HG03571 (cell line): ENCODE data around the gene CCDC167.
"Not testable (repeated sequence)": the region's sequence is repeated elsewhere in the genome, so short reads cannot be mapped to it uniquely, and the experiment has no call there.

Experiments used
- ATAC-seq: cut with Tn5 transposase; IDR thresholded peaks from one replicate; pipeline ENCODE4 v1.9.1; 2021; ENCODE audit not compliant: unreplicated experiment

CCDC167 gene

DNA sequence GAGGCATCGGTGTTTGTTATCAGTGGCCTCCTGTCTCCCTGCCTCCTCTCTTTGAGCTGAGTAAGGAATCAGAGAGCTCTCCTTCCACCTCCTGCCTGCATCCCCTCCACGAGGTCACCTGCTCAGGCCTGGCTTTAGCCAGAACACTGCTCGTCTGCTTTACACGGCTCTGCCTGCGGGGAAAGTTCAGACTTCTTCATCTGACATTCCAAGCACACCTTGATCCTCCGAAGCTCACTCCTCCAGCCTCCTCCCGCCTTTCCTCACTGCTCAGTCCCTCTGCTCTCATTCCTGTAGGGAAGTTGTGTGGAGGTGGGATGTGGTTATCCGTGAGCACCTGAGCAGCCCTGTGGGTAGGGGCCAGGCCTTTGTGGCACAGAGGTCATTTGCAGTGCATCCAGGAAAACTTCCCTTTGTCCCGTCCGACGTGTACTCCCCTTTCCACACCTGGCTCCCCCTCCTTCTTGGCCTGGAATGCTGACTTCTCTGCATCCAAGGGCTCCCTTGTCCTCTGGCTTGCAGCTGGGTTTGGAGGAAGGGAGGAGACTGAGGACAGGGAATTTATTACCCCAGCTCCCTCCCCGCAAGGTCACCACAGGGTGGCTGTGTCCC, 12.8 kb upstream of the CCDC167 start:
- no peak for ATAC-seq

DNA sequence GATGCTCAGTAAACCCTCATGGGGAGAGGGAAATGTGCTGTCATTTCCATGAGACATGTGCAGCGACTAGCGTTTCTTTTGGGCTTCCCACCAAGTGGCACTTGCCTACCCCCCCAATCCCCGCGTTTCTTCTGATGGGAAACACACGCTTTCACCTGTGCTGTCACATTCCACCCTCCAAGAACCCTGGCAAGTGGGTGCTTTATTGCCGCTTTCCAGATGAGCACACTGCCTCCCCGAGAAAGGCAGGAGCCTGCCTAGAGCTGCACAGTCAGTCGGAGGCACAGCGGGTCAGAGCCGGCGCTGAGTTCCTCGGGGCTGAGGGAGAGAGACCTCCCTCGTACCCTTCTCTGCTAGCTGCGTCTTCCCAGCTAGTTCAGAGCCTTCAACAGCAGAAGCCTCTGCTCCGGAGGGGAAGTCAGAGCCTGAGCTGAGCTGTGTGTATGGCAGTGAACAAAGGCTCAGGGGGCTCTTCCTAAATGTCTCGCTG, 12.3 kb upstream of the CCDC167 start:
- ATAC-seq: no peak

DNA sequence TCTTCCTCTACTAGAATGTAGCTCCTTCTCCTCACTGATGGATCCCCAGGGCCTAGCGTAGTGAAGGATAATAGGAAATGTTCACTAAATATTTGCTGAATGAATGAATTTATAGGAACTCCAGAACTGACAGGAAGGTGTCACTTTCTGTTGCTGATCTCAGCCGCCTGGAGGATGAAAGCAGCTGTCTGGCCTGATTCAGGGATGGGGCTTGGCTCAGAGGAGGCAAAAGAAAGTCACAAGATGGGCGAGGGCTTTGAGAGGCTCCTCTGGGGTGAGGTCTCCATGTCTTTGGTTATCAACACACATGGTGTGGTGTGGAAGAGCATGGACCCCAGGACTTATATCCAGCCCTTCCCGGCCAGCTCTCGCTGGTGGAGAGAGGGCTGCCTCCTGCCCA, 11.5 kb upstream of the CCDC167 start:
- no peak for ATAC-seq

DNA sequence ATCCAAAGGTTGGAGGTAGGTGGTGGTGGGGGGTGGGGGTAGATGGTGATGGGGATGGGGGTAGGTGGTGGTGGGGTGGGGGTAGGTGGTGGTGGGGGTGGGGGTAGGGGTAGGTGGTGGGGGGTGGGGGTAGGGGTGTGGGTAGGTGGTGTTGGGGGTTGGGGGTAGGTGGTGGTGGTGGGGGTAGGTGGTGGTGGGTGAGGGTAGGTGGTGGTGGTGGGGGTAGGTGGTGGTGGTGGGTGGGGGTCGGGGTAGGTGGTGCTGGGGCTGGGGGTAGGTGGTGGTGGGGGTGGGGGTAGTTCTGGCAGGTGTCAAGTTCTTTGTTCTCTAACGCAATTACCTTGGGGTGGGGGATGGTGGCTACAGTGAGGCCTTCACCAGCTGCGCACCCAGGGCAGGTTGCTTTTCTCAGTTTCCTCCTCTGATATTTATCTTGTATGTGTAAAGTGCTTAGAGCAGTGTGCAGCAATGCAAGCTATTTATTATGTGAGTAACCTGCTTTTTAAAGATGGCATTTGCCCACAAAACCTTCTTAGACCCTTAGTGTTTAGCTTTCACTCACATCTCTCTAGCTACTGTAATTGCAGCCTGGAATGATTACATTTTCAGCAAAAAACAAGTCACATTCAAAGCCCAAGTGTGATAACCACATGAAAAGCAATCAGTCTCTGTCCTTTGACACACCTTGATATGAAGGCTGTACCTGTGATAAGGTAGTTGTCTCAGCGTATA, 8.2 kb upstream of the CCDC167 start:
- ATAC-seq: no peak

DNA sequence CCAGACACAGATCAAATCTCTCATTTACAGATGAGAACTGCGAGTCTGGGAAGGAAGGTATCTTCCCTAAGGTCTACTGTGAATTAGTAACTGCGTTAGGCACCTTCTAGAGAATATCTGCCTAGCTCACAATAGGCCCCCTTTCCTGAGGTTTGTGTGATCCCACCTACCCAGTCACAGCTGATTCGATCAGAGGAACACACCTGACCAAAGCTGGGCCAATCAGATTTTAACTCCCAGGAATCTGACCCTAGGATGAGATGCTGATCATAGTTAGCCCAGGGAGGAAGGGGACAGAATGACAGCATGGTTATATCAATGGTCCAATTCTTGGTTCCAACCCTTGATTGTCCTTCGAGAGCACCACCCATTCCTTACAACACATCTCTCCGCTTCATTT, 7.4 kb upstream of the CCDC167 start:
- no peak for ATAC-seq

DNA sequence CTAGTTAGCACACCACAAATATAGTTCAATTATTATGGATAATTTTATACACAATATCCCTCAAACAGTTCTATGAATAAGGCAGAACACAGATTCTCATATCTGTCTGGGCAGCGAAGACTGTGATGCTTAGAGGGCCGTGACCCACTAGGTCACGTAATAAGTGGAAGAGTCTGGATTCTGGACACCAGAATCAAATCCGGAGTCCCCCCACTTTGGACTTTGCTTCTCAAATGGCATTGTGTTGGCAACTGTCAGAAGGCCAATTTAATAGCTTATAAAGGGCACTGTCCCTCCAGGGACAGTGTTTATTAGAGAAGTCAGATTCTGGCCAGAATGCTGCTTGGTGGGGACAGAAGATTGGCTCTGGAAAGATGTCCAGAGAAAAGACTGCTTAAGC, 6.8 kb upstream of the CCDC167 start:
- ATAC-seq: no peak

DNA sequence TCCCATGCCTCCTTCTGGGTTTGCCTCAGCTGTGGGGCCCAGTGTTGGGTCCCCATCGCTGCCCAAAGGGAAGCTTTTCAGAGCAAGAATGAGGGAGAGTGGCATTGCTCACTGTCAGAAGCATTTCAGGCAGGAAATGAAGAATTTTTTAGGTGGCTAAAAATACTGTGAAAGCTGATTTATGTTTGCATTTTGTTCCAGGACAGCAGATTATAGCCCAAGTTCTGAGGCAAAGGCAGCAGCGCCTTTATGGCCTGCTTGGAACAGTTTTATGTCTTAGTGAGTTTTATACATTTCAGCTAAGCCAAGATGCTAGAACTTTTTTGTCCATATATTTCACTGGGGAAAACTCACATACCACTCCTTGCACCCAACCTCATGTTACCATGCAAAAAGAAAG, 4.3 kb upstream of the CCDC167 start:
- ATAC-seq: no peak

DNA sequence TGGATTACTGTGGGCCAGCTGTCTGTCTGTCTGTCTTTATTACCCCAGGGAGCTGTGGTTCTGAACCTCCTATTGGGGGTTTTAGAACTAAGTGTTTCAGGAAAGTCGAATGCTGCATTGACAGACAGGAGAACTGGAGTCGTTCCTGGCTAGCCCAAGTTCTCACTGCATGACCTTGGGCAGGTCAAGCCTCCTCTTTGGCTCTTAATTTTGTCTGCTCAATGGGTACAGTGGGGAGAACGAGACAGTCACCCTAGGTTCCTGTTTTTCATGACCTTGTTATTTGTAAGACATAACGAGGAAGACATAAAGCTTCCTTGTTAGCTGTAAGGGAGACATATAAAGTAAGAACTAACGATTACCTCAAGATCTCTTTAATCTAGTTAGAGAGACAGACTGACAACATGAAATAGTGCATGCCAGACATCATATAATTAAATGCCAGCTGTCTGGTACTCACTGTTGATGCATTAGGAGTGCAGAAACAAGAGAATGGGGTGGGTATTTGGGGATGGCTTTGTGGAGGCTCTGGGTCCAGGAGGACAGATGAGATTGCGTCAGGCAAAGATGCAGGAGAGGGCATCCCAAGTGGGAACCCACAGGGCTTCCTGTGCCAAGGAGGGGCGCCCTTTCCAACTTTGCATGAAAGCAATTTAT, 3.7 kb upstream of the CCDC167 start:
- ATAC-seq: no peak

DNA sequence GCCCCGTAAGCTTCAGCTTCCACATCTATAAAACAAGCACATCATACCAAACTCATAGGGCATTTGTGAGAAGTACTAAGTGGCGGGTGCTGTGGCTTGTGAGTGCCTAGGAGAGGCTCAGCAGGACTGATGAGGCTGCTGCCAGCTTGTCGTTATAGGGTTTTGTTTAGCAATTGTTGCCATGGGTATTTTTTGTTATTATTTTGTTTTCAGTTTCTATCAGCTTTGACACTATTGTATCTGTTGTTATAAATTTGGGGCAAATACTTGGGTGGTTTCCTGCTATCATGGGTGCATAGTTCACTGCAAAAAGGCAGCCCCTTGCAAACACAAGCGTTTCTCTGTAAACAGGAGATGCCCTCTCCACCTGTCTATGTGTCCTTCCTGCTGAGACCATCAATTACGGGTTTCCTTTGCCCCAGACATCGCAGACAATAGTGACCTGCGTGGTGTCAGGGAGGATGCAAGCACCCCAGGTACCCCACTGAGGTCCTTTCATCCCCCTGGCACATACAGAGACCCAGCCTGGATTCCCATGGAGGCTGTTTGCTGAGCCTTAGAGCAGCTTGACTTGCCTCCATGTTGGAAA, 3.1 kb upstream of the CCDC167 start:
- no peak for ATAC-seq

DNA sequence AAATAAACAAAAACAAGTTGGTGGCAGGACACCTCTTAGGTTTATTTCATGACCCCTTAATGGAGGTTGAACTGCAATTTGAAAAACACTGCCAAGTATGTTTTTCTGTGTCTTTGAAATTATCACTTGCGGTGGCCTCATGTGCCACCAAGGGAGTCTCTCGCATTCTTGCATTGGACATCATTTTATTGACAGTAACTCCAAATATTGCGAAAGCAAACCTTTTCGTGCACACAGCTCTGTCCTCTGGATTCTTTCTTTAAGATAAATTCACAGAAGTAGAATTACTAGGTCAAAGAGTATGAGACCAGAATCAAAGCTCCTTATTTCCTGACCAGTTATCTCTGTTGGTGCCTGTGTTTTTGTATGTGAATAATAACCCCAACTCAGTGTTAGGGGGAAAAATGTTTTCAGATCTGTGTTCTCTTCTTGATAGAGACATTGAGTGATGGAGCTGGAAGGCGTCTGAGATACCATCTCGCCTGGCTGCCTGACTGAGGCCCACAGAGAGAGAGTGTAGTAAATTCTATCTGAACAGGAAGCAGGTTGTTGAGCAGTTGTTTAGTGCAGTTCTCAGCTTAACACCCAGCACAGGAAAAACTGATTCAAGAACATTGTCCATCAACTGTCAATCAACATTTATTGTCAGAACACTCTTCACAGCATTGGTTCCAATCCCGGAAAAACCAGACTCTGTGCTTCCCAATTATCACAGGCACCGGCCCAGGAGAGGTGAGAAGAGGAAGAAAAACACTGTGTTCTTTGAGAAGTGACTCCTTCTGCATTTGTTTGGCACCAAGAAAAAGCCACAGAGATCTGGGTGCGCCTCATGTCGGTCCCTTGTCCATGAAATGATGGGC, 2.2 kb upstream of the CCDC167 start:
- ATAC-seq: no peak

DNA sequence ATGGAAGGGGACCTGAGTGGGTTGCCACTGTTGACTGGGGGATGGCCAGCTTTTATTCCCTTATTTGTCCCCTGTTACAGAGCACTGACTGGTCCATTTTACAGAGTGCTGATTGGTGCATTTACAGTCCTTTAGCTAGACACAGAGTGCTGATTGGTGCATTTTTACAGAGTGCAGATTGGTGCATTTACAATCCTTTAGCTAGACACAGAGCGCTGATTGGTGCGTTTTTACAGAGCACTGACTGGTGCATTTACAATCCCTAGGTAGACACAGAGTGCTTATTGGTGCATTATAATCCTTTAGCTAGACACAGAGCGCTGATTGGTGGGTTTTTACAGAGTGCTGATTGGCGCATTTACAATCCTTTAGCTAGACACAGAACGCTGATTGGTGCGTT, 1.2 kb upstream of the CCDC167 start:
- ATAC-seq: not testable (repeated sequence)

DNA sequence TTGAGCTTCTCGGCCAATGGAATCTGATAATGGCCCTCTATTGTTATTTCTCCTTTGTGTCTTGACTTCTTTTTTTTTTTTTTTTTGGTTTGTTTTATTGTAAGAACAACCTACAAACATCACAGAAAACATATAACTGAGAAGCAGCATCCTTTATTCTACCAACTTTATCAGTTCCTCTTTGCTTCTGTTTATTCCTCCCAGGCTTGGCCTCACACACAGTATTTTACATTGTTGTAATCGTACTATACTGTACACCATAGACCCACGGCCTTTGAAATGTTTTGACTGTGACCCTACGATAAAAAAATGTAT, 558 bp upstream of the CCDC167 start:
- ATAC-seq: no peak

DNA sequence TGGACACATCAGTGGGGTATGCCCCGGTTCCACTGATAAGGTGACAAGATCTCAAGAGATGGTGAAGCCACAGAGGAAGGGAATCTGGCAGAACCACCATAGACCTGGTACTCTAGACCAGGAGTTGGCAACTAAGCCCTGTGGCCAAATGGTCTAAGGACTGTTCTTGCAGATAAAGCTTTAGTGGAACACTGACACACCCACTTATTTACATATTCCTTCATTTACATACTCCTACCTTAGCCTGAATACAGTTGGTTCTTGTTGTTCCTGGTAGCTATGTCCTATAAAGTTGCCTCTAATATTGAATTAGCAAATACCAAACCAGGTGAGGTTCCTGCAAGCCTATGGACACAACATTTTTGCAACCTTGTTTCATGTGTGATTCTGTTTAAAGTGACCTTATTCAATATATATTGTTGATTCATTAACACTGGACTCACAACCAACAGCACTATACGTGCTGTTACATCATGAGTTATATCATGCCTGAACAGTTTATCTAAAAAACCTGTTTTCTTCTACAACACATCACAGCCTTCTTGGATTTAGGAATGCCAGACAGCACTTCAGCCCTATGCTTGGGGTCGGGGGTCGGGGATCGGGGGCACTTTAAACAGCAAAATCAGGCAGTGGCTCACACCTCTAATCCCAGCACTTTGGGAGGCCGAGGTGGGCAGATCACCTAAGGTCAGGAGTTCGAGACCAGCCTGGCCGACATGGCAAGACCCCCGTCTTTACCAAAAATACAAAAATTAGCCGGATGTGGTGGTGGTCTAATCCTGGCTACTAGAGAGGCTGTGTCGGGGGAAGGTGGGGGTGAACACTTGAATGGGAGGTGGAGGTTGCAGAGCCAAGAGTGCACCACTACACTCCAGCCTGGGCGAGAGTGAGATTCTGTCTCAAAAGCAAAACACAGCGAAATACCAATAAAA, 2.5 kb downstream of the CCDC167 start:
- ATAC-seq: no peak

DNA sequence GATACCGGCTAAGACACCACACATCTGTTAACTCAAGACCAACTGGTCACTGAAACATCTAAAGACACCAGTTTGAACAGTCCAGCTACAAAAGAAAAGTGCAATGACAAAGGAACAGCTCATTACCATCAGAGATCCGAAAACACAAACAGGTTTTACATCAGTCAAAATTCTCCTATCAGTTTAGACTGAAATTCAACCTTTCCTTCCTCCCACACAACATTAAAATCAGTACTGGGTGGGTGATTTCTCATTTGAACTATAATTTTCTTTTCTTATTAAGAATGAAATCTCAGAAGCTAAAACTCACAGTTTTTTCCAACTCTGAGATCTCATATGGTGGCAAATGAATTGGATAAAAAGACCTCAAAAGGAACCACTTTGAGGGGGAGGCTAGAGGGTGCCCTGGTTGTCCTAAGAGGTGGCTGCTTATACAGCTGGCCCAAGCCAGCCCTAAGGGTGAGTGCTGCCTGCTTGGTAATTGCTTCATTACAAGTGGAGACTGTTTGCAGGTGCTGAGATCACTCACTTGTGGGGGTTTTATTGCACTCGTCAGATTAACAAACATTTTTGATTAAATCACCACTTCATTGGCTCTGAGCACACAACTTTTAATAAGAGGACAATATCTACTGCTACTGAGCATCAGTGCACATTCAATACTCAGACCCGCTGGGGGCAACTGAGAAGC, 4.3 kb downstream of the CCDC167 start:
- ATAC-seq: no peak

DNA sequence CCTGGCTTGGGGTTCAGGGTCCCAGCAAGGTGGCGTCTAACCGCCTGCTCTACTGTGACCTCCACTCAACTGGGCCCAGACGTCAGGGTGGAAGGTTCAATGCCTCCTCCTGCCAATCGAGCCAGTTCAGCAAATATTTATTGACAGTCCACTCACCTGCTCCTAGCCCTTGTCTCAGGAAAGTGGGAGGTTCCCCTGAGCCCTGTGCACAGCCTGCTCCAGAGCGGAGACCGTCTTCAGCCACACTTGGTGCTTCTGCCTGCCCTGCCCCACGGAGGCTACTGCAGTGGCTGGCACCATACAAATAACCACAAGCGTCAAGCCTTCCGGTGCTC, 6.1 kb downstream of the CCDC167 start:
- no peak for ATAC-seq

DNA sequence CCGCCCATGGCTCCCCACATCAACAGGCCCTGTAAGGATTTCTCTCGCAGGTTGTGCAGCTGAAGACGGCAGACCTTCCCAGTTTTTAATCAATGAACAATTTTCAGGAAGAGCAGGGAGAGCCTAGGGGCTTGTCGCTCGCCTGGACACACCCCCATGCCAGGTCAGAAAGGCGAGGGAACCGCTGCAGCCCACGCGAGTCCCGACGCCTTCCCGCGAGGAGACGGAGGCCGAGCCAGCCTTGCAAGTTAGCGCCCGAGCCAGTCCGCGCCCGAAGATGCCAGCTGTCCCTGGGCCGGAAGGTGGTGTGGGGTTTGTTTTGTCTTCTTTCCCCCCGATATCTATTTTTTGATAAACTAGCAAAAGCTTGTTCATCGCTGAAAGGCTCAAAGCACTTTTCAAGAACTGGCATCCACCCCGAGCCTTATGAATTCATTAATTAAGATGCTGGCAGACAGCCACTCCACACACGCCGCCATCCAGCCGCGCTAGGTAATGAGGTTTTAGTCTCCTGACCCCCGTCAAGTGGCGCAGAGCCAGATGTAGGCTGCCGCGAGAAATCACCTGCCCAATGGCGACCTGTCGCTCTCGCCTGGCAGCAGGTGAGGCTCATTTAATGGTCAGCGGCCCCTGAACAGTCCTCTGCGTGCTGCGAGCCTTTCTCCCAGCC, 6.6 kb downstream of the CCDC167 start:
- ATAC-seq: no peak

DNA sequence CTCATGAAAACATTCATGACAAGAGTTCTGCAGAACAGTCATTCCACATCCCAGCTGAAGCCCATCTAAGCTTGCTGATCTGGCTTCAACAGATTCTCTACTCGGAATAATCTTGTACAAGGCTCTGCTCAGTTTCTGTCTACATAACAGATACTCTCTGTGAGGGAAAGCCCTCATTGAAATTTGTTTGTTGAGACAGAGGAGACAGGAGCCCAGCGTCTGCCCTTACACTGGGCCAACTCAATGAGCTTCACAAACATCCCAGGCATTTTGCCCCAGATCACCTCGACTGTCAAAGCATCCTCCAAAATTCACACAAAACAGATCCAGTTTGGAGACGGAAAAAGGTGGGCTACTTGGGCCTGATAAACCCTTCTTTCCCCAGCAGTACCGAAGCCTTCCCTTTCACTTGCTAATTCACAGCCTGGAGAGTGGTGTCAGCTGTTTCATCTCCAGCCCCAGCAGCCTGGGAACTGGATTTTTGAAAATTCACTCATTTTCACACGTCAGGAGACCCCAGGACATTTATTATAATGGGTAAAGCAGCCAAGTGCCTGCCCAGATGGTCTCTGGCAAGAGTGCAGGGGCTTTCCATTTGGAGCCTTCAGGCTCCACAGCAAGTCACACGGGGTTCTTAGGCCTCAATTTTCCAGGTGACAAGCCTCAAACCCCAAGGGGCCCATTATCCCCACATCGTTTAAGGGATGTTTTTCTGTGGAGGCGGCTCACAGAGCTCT, 7.3 kb downstream of the CCDC167 start:
- no peak for ATAC-seq

DNA sequence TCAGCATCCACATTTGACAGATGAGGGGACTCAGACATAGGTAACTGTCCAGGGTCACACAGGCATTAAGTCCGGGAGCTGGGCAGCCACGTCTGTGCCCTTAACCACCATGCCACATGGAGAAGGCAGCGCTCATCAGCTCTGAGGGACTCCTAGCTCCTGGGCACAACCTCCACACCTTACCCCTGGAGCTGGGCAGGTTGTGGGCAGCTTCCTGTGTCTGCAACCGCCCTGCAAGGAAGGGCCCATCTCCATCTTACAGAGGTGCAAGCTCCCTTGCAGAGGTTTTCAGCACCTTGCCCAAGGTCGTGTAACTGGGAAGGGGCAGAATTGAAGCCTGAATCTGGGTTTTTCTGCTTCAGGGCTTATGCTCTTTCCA, 7.9 kb downstream of the CCDC167 start:
- ATAC-seq: no peak
